ENCODE data around the gene KCNQ5.

The KCNQ5 gene

GRCh38 chr6:72676995-72677394, 55.1 kb downstream of the KCNQ5 start:
- DNase-seq (ENCODE audit: low spot score) = no peak

- no peak for DNase-seq (ENCODE audit: low spot score)
These were observed 55.9 kb downstream of the KCNQ5 start for GRCh38 chr6:72677740-72678139.

GRCh38 chr6:72683797-72684196, 61.9 kb downstream of the KCNQ5 start:
- no peak for DNase-seq (ENCODE audit: low spot score)

- DNase-seq (ENCODE audit: low spot score) = no peak
These were observed 67.5 kb downstream of the KCNQ5 start for GRCh38 chr6:72689107-72689954.

- no peak for DNase-seq (ENCODE audit: low spot score)
These were observed 69.4 kb downstream of the KCNQ5 start for GRCh38 chr6:72691249-72691648.

- no peak for DNase-seq (ENCODE audit: low spot score)
These were observed 74.2 kb downstream of the KCNQ5 start for GRCh38 chr6:72696055-72696454.

- DNase-seq (ENCODE audit: low spot score) = no peak
These were observed 77.3 kb downstream of the KCNQ5 start for GRCh38 chr6:72699159-72699558.

GRCh38 chr6:72702421-72702820, 80.6 kb downstream of the KCNQ5 start:
- DNase-seq (ENCODE audit: low spot score) = no peak

- no peak for DNase-seq (ENCODE audit: low spot score)
These were observed 81.2 kb downstream of the KCNQ5 start for GRCh38 chr6:72703093-72703492.

GRCh38 chr6:72704979-72705378, 83.1 kb downstream of the KCNQ5 start:
- no peak for DNase-seq (ENCODE audit: low spot score)

GRCh38 chr6:72709431-72709830, 87.6 kb downstream of the KCNQ5 start:
- no peak for DNase-seq (ENCODE audit: low spot score)

- no peak for DNase-seq (ENCODE audit: low spot score)
These were observed 89.9 kb downstream of the KCNQ5 start for GRCh38 chr6:72711731-72712130.

GRCh38 chr6:72712910-72713309, 91.0 kb downstream of the KCNQ5 start:
- no peak for DNase-seq (ENCODE audit: low spot score)

GRCh38 chr6:72715119-72715518, 93.3 kb downstream of the KCNQ5 start:
- no peak for DNase-seq (ENCODE audit: low spot score)

- DNase-seq (ENCODE audit: low spot score) = no peak
These were observed 95.1 kb downstream of the KCNQ5 start for GRCh38 chr6:72716916-72717315.

GRCh38 chr6:72720464-72720863, 98.6 kb downstream of the KCNQ5 start:
- DNase-seq (ENCODE audit: low spot score) = no peak

- no peak for DNase-seq (ENCODE audit: low spot score)
These were observed 99.5 kb downstream of the KCNQ5 start for GRCh38 chr6:72721346-72721745.

GRCh38 chr6:72724545-72724944, 102.7 kb downstream of the KCNQ5 start:
- DNase-seq (ENCODE audit: low spot score) = no peak

GRCh38 chr6:72728706-72729343, 107.0 kb downstream of the KCNQ5 start:
- no peak for DNase-seq (ENCODE audit: low spot score)

GRCh38 chr6:72733045-72733444, 111.2 kb downstream of the KCNQ5 start:
- no peak for DNase-seq (ENCODE audit: low spot score)

- no peak for DNase-seq (ENCODE audit: low spot score)
These were observed 116.2 kb downstream of the KCNQ5 start for GRCh38 chr6:72738091-72738490.

GRCh38 chr6:72739368-72739779, 117.5 kb downstream of the KCNQ5 start:
- DNase-seq (ENCODE audit: low spot score) = no peak

GRCh38 chr6:72740135-72740534, 118.3 kb downstream of the KCNQ5 start:
- DNase-seq (ENCODE audit: low spot score) = no peak

GRCh38 chr6:72741083-72741482, 119.2 kb downstream of the KCNQ5 start:
- no peak for DNase-seq (ENCODE audit: low spot score)
